H1 (cell line): ENCODE measurements around the gene PALM2AKAP2. TPM values are rescaled to one million over a fixed set of nuclear protein-coding genes. Genes with fewer than 3 reads are reported as not detected.

ENCODE experiments used
- CTCF ChIA-PET: fragments of 300-600 bp; sonication (Branson Sonifier 250); formaldehyde crosslinking; loops from one replicate; lab custom pipeline; 2021; ENCODE audit not compliant: partially characterized antibody; lab: Charles Lee
- POLR2A ChIA-PET: fragments of 300-600 bp; sonication (Branson Sonifier 250); formaldehyde crosslinking; loops from one replicate; lab custom pipeline; 2021; ENCODE audit warnings: inconsistent platforms; ENCODE audit not compliant: partially characterized antibody; lab: Charles Lee
- DNase-seq, 2 experiments: peaks; one replicate each; pipeline versions ENCODE4 v3.0.0 to v3.0.0-alpha.2; 2010 to 2022; ENCODE audit warnings: low spot score in 2 of 2, low read depth in 1 of 2, mixed read lengths in 1 of 2
- FAIRE-seq: peaks from 2 replicates; lab custom pipeline; 2011; peaks lifted over from hg19 to GRCh38; lab: Jason Lieb, UNC
- H2AFZ ChIP-seq: 2 replicates; pipeline ENCODE4 v1.8.1; 2012; ENCODE audit warnings: low read length, inconsistent platforms
- H2AK5ac ChIP-seq: 2 replicates; pipeline ENCODE4 v1.6.1; 2013; ENCODE audit warnings: low read depth, low read length
- H2BK120ac ChIP-seq: replicated peaks from 2 replicates; pipeline ENCODE3; 2013; ENCODE audit warnings: low read depth, low read length, inconsistent platforms
- H2BK12ac ChIP-seq: 2 replicates; pipeline ENCODE4 v1.6.1; 2013; ENCODE audit warnings: low read depth, low read length
- H2BK15ac ChIP-seq: 2 replicates; pipeline ENCODE4 v1.6.1; 2013; ENCODE audit warnings: low read length
- H2BK20ac ChIP-seq: 2 replicates; pipeline ENCODE4 v1.6.1; 2013; ENCODE audit warnings: low read length
- H2BK5ac ChIP-seq: 2 replicates; pipeline ENCODE4 v1.6.1; 2013; ENCODE audit warnings: low read depth, low read length
- H3K14ac ChIP-seq: 2 replicates; pipeline ENCODE4 v1.6.1; 2013; ENCODE audit warnings: inconsistent platforms; ENCODE audit not compliant: insufficient read length
- H3K18ac ChIP-seq: 2 replicates; pipeline ENCODE4 v1.6.1; 2013; ENCODE audit warnings: low read length; ENCODE audit errors: extremely low read depth
- H3K23ac ChIP-seq: 2 replicates; pipeline ENCODE4 v1.6.1; 2013; ENCODE audit warnings: inconsistent platforms; ENCODE audit not compliant: insufficient read length
- H3K23me2 ChIP-seq: 2 replicates; pipeline ENCODE4 v1.6.1; 2013; ENCODE audit warnings: low read depth, low read length
- H3K27ac ChIP-seq: 2 replicates; pipeline ENCODE4 v1.6.1; 2011; ENCODE audit warnings: low read depth, low read length, inconsistent platforms
- H3K27me3 ChIP-seq, 4 experiments: replicated peaks in 1 of 4; 1 replicate in 1 of 4; 2 replicates in 3 of 4; pipeline versions ENCODE4 v1.6.1 to v1.8.1; 2011 to 2013; ENCODE audit warnings: low read length in 3 of 4, mild to moderate bottlenecking in 3 of 4, inconsistent platforms in 2 of 4, mixed read lengths in 2 of 4, moderate library complexity in 1 of 4; ENCODE audit not compliant: control insufficient read depth in 3 of 4, insufficient read depth in 3 of 4; ENCODE audit errors: extremely low read depth in 1 of 4
- H3K36me3 ChIP-seq, 4 experiments: 2 replicates each; pipeline versions ENCODE4 v1.6.1 to v1.8.1; 2011 to 2013; ENCODE audit warnings: mild to moderate bottlenecking in 4 of 4, low read length in 3 of 4, moderate library complexity in 2 of 4, control low read depth in 1 of 4, inconsistent platforms in 1 of 4; ENCODE audit not compliant: insufficient read depth in 4 of 4, control insufficient read depth in 2 of 4
- H3K4ac ChIP-seq: replicated peaks from 2 replicates; pipeline ENCODE3; 2013; ENCODE audit warnings: low read length, low read depth, mixed read lengths, inconsistent platforms; ENCODE audit not compliant: insufficient read length
- H3K4me1 ChIP-seq, 4 experiments: replicated peaks in 1 of 4; 1 replicate in 1 of 4; 2 replicates in 3 of 4; pipeline versions ENCODE4 v1.6.1 to v1.8.1; 2011 to 2013; ENCODE audit warnings: low read length in 3 of 4, inconsistent platforms in 2 of 4, mixed read lengths in 1 of 4; ENCODE audit not compliant: insufficient read depth in 4 of 4, control insufficient read depth in 3 of 4
- H3K4me2 ChIP-seq, 2 experiments: 2 replicates each; pipeline versions ENCODE4 v1.6.1 to v1.8.1; 2011 to 2013; ENCODE audit warnings: low read depth in 2 of 2, low read length in 2 of 2, control low read depth in 1 of 2, inconsistent platforms in 1 of 2, mild to moderate bottlenecking in 1 of 2; ENCODE audit not compliant: insufficient read depth in 1 of 2
- H3K4me3 ChIP-seq, 4 experiments: fragments of 200-600, 300-600 bp in 1 of 4; sonication (generic), shearing (Covaris generic), sonication (Bioruptor Twin) in 1 of 4; 2 replicates each; pipeline versions ENCODE4 v1.5.1 to v1.8.1; 2011 to 2016; ENCODE audit warnings: low read length in 4 of 4, low read depth in 3 of 4, control low read depth in 2 of 4, inconsistent platforms in 2 of 4, mild to moderate bottlenecking in 2 of 4, mixed read lengths in 1 of 4, moderate library complexity in 1 of 4; ENCODE audit not compliant: insufficient read depth in 2 of 4; ENCODE audit errors: extremely low read depth in 1 of 4
- H3K56ac ChIP-seq: replicated peaks from 2 replicates; pipeline ENCODE3; 2013; ENCODE audit warnings: low read depth, mild to moderate bottlenecking, mixed read lengths, low read length, inconsistent platforms; ENCODE audit not compliant: insufficient read length
- H3K79me1 ChIP-seq: 2 replicates; pipeline ENCODE4 v1.6.1; 2013; ENCODE audit warnings: low read depth, low read length, control low read depth
- H3K79me2 ChIP-seq, 2 experiments: 2 replicates each; pipeline versions ENCODE4 v1.6.1 to v1.8.1; 2012 to 2013; ENCODE audit warnings: low read length in 2 of 2, mild to moderate bottlenecking in 2 of 2, inconsistent platforms in 1 of 2; ENCODE audit not compliant: insufficient read depth in 2 of 2, control insufficient read depth in 1 of 2
- H3K9ac ChIP-seq, 4 experiments: replicated peaks in 1 of 4; 1 replicate in 1 of 4; 2 replicates in 3 of 4; pipeline versions ENCODE4 v1.6.1 to v1.8.1; 2011 to 2013; ENCODE audit warnings: low read depth in 3 of 4, low read length in 3 of 4, control low read depth in 2 of 4, mild to moderate bottlenecking in 2 of 4, moderate library complexity in 2 of 4, inconsistent platforms in 1 of 4; ENCODE audit errors: extremely low read depth in 1 of 4
- H3K9me3 ChIP-seq, 2 experiments: 2 replicates each; pipeline versions ENCODE4 v1.6.1 to v1.8.1; 2012 to 2013; ENCODE audit warnings: mild to moderate bottlenecking in 2 of 2, moderate library complexity in 2 of 2, control low read depth in 1 of 2, inconsistent platforms in 1 of 2, low read depth in 1 of 2, low read length in 1 of 2, mixed read lengths in 1 of 2; ENCODE audit not compliant: insufficient read depth in 2 of 2
- H4K20me1 ChIP-seq, 2 experiments: replicated peaks in 1 of 2; 2 replicates each; pipeline versions ENCODE3 to v1.8.1; 2011 to 2013; ENCODE audit warnings: inconsistent platforms in 2 of 2, low read length in 2 of 2, mild to moderate bottlenecking in 1 of 2; ENCODE audit not compliant: insufficient read depth in 2 of 2, control insufficient read depth in 1 of 2
- H4K5ac ChIP-seq: 2 replicates; pipeline ENCODE4 v1.6.1; 2013; ENCODE audit warnings: low read length, low read depth, mixed read lengths, inconsistent platforms; ENCODE audit not compliant: insufficient read length
- H4K8ac ChIP-seq: 2 replicates; pipeline ENCODE4 v1.8.0; 2013; ENCODE audit warnings: mild to moderate bottlenecking, moderate library complexity, low read length, inconsistent platforms; ENCODE audit not compliant: insufficient read depth; ENCODE audit errors: extremely low read depth
- H4K91ac ChIP-seq: replicated peaks from 2 replicates; pipeline ENCODE3; 2013; ENCODE audit warnings: low read length, mixed read lengths, inconsistent platforms; ENCODE audit not compliant: insufficient read length
- CBX5 ChIP-seq: fragments of 300-800, 300-1000 bp; sonication (generic); IDR thresholded peaks from 2 replicates; pipeline ENCODE4 v1.7.1; 2016; ENCODE audit warnings: antibody characterized with exemption, low read length, low read depth
- TBP ChIP-seq: IDR thresholded peaks from 2 replicates; pipeline ENCODE4 v1.6.1; 2011; ENCODE audit warnings: low read depth, low read length, improper control_type of control experiment
- WGBS, 2 experiments: shearing (Covaris generic) in 1 of 2; methylation state at CpG; one replicate each; pipeline versions ENCODE4 v1.1.6 to v1.1.7; 2013 to 2015; ENCODE audit warnings: low lambda C conversion rate in 2 of 2, mixed read lengths in 2 of 2, inconsistent platforms in 1 of 2, low coverage in 1 of 2, missing lambda C conversion rate in 1 of 2; ENCODE audit not compliant: insufficient replicate concordance in 2 of 2, insufficient coverage in 1 of 2, insufficient read length in 1 of 2; ENCODE audit errors: extremely low coverage in 1 of 2, missing lambda C conversion rate in 1 of 2; 5-methylcytosine and 5-hydroxymethylcytosine counted together
- polyA plus RNA-seq, 7 experiments: library from polyadenylated mRNA; depleted of rRNA in 3 of 7; stranded (reverse) in 5 of 7; unstranded in 2 of 7; fragments of >200 nt in 5 of 7; fragments of 200-250 nt in 2 of 7; gene quantifications; 1 replicate in 5 of 7; 2 replicates in 1 of 7; 4 replicates in 1 of 7; pipeline versions ENCODE4 v1.2.1 to v1.2.3, GENCODE V29; 2011 to 2013; ENCODE audit warnings: missing spikeins in 2 of 7, mixed read lengths in 2 of 7
- total RNA-seq: library from RNA; stranded (reverse); fragmentation: NEBNext Ultra II Directional; extraction: Animal tissue kit (Norgen Biotek cat#: 25700); gene quantifications from 2 replicates; pipeline ENCODE4 v1.2.1, GENCODE V29; 2021

PALM2AKAP2 gene
- total and polyA plus RNA-seq, 2 of the 8 experiments (the other 6 are each of a cell fraction or from before 2014, with no cell fraction given), result 0.38 to 20.5 TPM

- H3K9ac ChIP-seq, result no peak overlapping the region
- no peak overlapping the region for H4K5ac ChIP-seq
- H3K56ac ChIP-seq, result no peak overlapping the region
- CTCF ChIA-PET, result interaction anchor here (0.6 to 1.6 kb wide), 2 partner anchors 246 to 1664 kb away, joined by 3 read pairs; no protein-coding TSS in a partner anchor
- 0 out of 2 replicates have a peak, but pooled peaks cover 2% of the 10 kb centered on the region for H3K23me2 ChIP-seq
- FAIRE-seq, result no peak
- H3K36me3 ChIP-seq, result no peaks in the 10 kb centered on the region
- H3K79me2 ChIP-seq, result no peaks in the 10 kb centered on the region
- no peak overlapping the region for H2BK120ac ChIP-seq
- H3K79me1 ChIP-seq, result no peaks in the 10 kb centered on the region
- H2BK5ac ChIP-seq, result no peak overlapping the region
- no peak overlapping the region for H3K4me3 ChIP-seq
- no peak overlapping the region for H3K4ac ChIP-seq
- 90% methylated on average over 1 of the region's 1 CpG; no CpG with 5 or more reads in 1 of the 2 experiments for WGBS, 2 experiments
- no peak overlapping the region for H2BK15ac ChIP-seq
- no peak overlapping the region for H3K27ac ChIP-seq
- H4K91ac ChIP-seq, result no peak overlapping the region
- no peak for TF ChIP-seq TBP
- TF ChIP-seq CBX5, result no peak
- TF ChIP-seq, all 59 proteins: peak for 0
- H2BK12ac ChIP-seq, result no peak overlapping the region
- H3K27me3 ChIP-seq, result no peaks in the 10 kb centered on the region
- H3K9me3 ChIP-seq, result no peaks in the 10 kb centered on the region
- H3K18ac ChIP-seq, result no peak overlapping the region
- H3K4me1 ChIP-seq, result no peaks in the 10 kb centered on the region
- DNase-seq, result no peak
- POLR2A ChIA-PET, result no interaction called here
- no peak overlapping the region for H3K23ac ChIP-seq
- no peak overlapping the region for H3K14ac ChIP-seq
- H2AK5ac ChIP-seq, result no peak overlapping the region
- H4K20me1 ChIP-seq, result peaks cover 0 to 2% of the 10 kb centered on the region in 2 experiments
- H2AFZ ChIP-seq, result no peak overlapping the region
- no peak overlapping the region for H2BK20ac ChIP-seq
- no peak overlapping the region for H3K4me2 ChIP-seq
- no peak overlapping the region for H4K8ac ChIP-seq
Measured at GRCh38 chr9:109811876-109812275, 31.9 kb downstream of the PALM2AKAP2 start.
